T-helper 2 cell treated with Interferon-gamma antibody and Interleukin-4, amounts not matched to agents 5 μg/mL and 100 μg/mL, for 36 hours (primary cell): ENCODE data around the gene CLIC2.

Source experiments
- DNase-seq: peaks from one replicate; pipeline ENCODE4 v3.0.0; 2021; ENCODE audit warnings: low spot score
- H3K27ac Mint-ChIP-seq: one replicate; pipeline ENCODE4 v1.8.0; 2021; ENCODE audit warnings: mild to moderate bottlenecking, mixed read lengths
- H3K27me3 Mint-ChIP-seq: one replicate; pipeline ENCODE4 v1.8.0; 2021; ENCODE audit warnings: low read depth, mixed read lengths
- H3K36me3 Mint-ChIP-seq: one replicate; pipeline ENCODE4 v1.8.0; 2021; ENCODE audit warnings: low read depth, mixed read lengths
- H3K4me1 Mint-ChIP-seq: one replicate; pipeline ENCODE4 v1.8.0; 2021; ENCODE audit warnings: low read depth, mixed read lengths
- H3K4me3 Mint-ChIP-seq: one replicate; pipeline ENCODE4 v1.8.0; 2022; ENCODE audit warnings: mild to moderate bottlenecking, moderate library complexity, mixed read lengths
- H3K9me3 Mint-ChIP-seq: one replicate; pipeline ENCODE4 v1.8.0; 2021; ENCODE audit warnings: mixed read lengths

The CLIC2 gene

GRCh38 chrX:155235891-155236290 lies 98.5 kb downstream of the CLIC2 start:
- no peaks in the 10 kb centered on the region for H3K9me3 Mint-ChIP-seq
- peaks cover 9% of the 10 kb centered on the region for H3K4me1 Mint-ChIP-seq
- H3K27me3 Mint-ChIP-seq = no peaks in the 10 kb centered on the region
- no peak overlapping the region for H3K27ac Mint-ChIP-seq
- H3K4me3 Mint-ChIP-seq = no peak overlapping the region
- DNase-seq = no peak
- H3K36me3 Mint-ChIP-seq = peaks cover 22% of the 10 kb centered on the region

- no peaks in the 10 kb centered on the region for H3K9me3 Mint-ChIP-seq
- H3K4me1 Mint-ChIP-seq = peaks cover 13% of the 10 kb centered on the region
- H3K4me3 Mint-ChIP-seq = no peak overlapping the region
- no peak for DNase-seq
- H3K27me3 Mint-ChIP-seq = no peaks in the 10 kb centered on the region
- no peak overlapping the region for H3K27ac Mint-ChIP-seq
- H3K36me3 Mint-ChIP-seq = peaks cover 27% of the 10 kb centered on the region
These were observed 103.3 kb downstream of the CLIC2 start for GRCh38 chrX:155231163-155231562.
